Endothelial cell of umbilical vein (primary cell): Measurements from ENCODE around the gene FAM13C. TPM values are rescaled to one million over a fixed set of nuclear protein-coding genes. Genes with fewer than 3 reads are reported as not detected.

Source experiments
- BruUV-seq: library from RNA; stranded (reverse); fragments of 400-500 nt; replicated peaks from 2 replicates; lab custom pipeline; 2021; lab: Mats Ljungman, UMichigan
- CTCF ChIA-PET: fragments of 300-600, 350-600 bp; sonication (Branson Sonifier 250); formaldehyde crosslinking; loops from one replicate; lab custom pipeline; 2021; ENCODE audit warnings: antibody characterized with exemption, inconsistent platforms; lab: Charles Lee
- POLR2A ChIA-PET: fragments of 300-600, 350-600 bp; sonication (Branson Sonifier 250); formaldehyde crosslinking; loops from one replicate; lab custom pipeline; 2021; ENCODE audit warnings: antibody characterized with exemption, inconsistent platforms; lab: Charles Lee
- DNase-seq: peaks from one replicate; pipeline ENCODE4 v3.0.0-alpha.2; 2011; ENCODE audit warnings: low read depth, low spot score
- FAIRE-seq: peaks from 2 replicates; lab custom pipeline; 2011; peaks lifted over from hg19 to GRCh38; lab: Jason Lieb, UNC
- H2AFZ ChIP-seq: 2 replicates; pipeline ENCODE4 v1.6.0; 2012; ENCODE audit warnings: low read depth, low read length, control low read depth, inconsistent platforms
- H3K27ac ChIP-seq: 2 replicates; pipeline ENCODE4 v1.5.1; 2011; ENCODE audit warnings: low read depth, mild to moderate bottlenecking, control low read depth, low read length, moderate library complexity; ENCODE audit not compliant: insufficient read depth
- H3K27me3 ChIP-seq, 2 experiments: 2 replicates each; pipeline versions ENCODE4 v1.6.0 to v1.6.1; 2011; ENCODE audit warnings: low read length in 2 of 2, mixed read lengths in 1 of 2; ENCODE audit not compliant: control insufficient read depth in 2 of 2, insufficient read depth in 2 of 2
- H3K36me3 ChIP-seq, 2 experiments: 2 replicates in 1 of 2; 3 replicates in 1 of 2; pipeline ENCODE4 v1.5.1; 2011; ENCODE audit warnings: low read length in 2 of 2, mild to moderate bottlenecking in 1 of 2, moderate library complexity in 1 of 2; ENCODE audit not compliant: control insufficient read depth in 2 of 2, insufficient read depth in 2 of 2; ENCODE audit errors: extremely low read depth in 1 of 2
- H3K4me1 ChIP-seq: 3 replicates; pipeline ENCODE4 v1.5.1; 2011; ENCODE audit warnings: mild to moderate bottlenecking, low read length; ENCODE audit not compliant: control insufficient read depth, insufficient read depth; ENCODE audit errors: extremely low read depth
- H3K4me2 ChIP-seq: 2 replicates; pipeline ENCODE4 v1.6.1; 2011; ENCODE audit warnings: low read length, control low read depth, mixed read lengths; ENCODE audit not compliant: insufficient read depth
- H3K4me3 ChIP-seq, 3 experiments: fragments of 200-600 bp in 1 of 3; sonication (generic), shearing (Covaris generic) in 1 of 3; replicated peaks in 1 of 3; 2 replicates each; pipeline ENCODE4 v1.5.1; 2011 to 2016; ENCODE audit warnings: control low read depth in 3 of 3, low read length in 3 of 3, mild to moderate bottlenecking in 2 of 3, inconsistent platforms in 1 of 3, low read depth in 1 of 3, moderate library complexity in 1 of 3; ENCODE audit not compliant: insufficient read depth in 1 of 3
- H3K79me2 ChIP-seq: 2 replicates; pipeline ENCODE4 v1.6.0; 2012; ENCODE audit warnings: low read length, inconsistent platforms; ENCODE audit not compliant: control insufficient read depth, insufficient read depth
- H3K9ac ChIP-seq: replicated peaks from 2 replicates; pipeline ENCODE3; 2011; ENCODE audit warnings: low read length, control low read depth; ENCODE audit not compliant: insufficient read depth; ENCODE audit errors: extremely low read depth
- H3K9me1 ChIP-seq: replicated peaks from 3 replicates; pipeline ENCODE4 v1.6.0; 2011; ENCODE audit warnings: mild to moderate bottlenecking, low read length; ENCODE audit not compliant: control insufficient read depth, insufficient read depth; ENCODE audit errors: extremely low read depth
- H3K9me3 ChIP-seq: replicated peaks from 2 replicates; pipeline ENCODE4 v1.5.1; 2012; ENCODE audit warnings: low read length, inconsistent platforms; ENCODE audit not compliant: control insufficient read depth, insufficient read depth
- H4K20me1 ChIP-seq: replicated peaks from 2 replicates; pipeline ENCODE3; 2011; ENCODE audit warnings: mild to moderate bottlenecking, low read length; ENCODE audit not compliant: control insufficient read depth, insufficient read depth; ENCODE audit errors: extremely low read depth
- CTCF ChIP-seq, 2 donors: IDR thresholded peaks; 1 replicate in 1 of 2; 2 replicates in 1 of 2; pipeline ENCODE4 v1.5.1; 2011; ENCODE audit warnings: low read length in 2 of 2, mild to moderate bottlenecking in 2 of 2, moderate library complexity in 2 of 2, control low read depth in 1 of 2, inconsistent platforms in 1 of 2, low read depth in 1 of 2; ENCODE audit not compliant: insufficient read depth in 1 of 2; ENCODE audit errors: extremely low read depth in 1 of 2
- EZH2 ChIP-seq: IDR thresholded peaks from 2 replicates; pipeline ENCODE4 v1.6.1; 2012; ENCODE audit warnings: borderline replicate concordance, low read depth, mild to moderate bottlenecking, moderate library complexity, low read length, inconsistent platforms; ENCODE audit not compliant: severe bottlenecking
- FOS ChIP-seq: IDR thresholded peaks from 2 replicates; pipeline ENCODE4 v1.6.1; 2011; ENCODE audit warnings: mild to moderate bottlenecking, low read length, moderate library complexity, borderline replicate concordance; ENCODE audit not compliant: insufficient read depth
- GATA2 ChIP-seq: IDR thresholded peaks from 2 replicates; pipeline ENCODE4 v1.7.0; 2011; ENCODE audit warnings: low read depth, mild to moderate bottlenecking, moderate library complexity, mixed read lengths, low read length; ENCODE audit not compliant: insufficient read length, insufficient read depth
- JUN ChIP-seq: IDR thresholded peaks from 2 replicates; pipeline ENCODE4 v1.6.1; 2011; ENCODE audit warnings: borderline replicate concordance, low read depth; ENCODE audit not compliant: insufficient read length, insufficient read depth
- MAX ChIP-seq: IDR thresholded peaks from 2 replicates; pipeline ENCODE4 v1.6.1; 2011; ENCODE audit not compliant: insufficient read depth, insufficient read length
- MYC ChIP-seq: IDR thresholded peaks from one replicate; pipeline ENCODE4 v1.6.1; 2011; ENCODE audit warnings: mild to moderate bottlenecking, low read depth, low read length
- POLR2A ChIP-seq: IDR thresholded peaks from 2 replicates; pipeline ENCODE4 v1.6.1; 2012; ENCODE audit warnings: low read depth, mild to moderate bottlenecking, control low read depth, low read length
- POLR2AphosphoS5 ChIP-seq: IDR thresholded peaks from 2 replicates; pipeline ENCODE4 v1.6.1; 2012; ENCODE audit warnings: low read depth, mild to moderate bottlenecking, control low read depth, low read length, moderate library complexity; ENCODE audit not compliant: insufficient read depth
- dilution Hi-C: fragments of 300-500 bp; cut with MboI; formaldehyde crosslinking; loops from one replicate; pipeline ENCODE4 v1.15.0; 2019; ENCODE audit warnings: low sequenced_read_pairs; ENCODE audit not compliant: extremely low pct_ligation_motif_present
- intact Hi-C: fragments of 100-400 bp; cut with micrococcal nuclease; formaldehyde crosslinking; loops from one replicate; pipeline ENCODE4 v1.10.0; 2022
- polyA plus RNA-seq, 4 experiments: library from polyadenylated mRNA; depleted of rRNA in 3 of 4; stranded (reverse) in 3 of 4; unstranded in 1 of 4; fragments of >200 nt; gene quantifications; 2 replicates each; pipeline versions ENCODE4 v1.2.1 to v1.2.3, GENCODE V29; 2011 to 2012; ENCODE audit warnings: missing spikeins in 1 of 4
- total RNA-seq: library from RNA; stranded (reverse); gene quantifications from 2 replicates; pipeline ENCODE4 v1.2.3, GENCODE V29; 2021

FAM13C gene
- total and polyA plus RNA-seq, 2 donors (not counting 3 experiments of a cell fraction or from before 2014, with no cell fraction given) = 0.03 TPM; not detected in 1

GRCh38 chr10:59311025-59311424 is 51.3 kb downstream of the FAM13C start:
- no peak overlapping the region for H3K9ac ChIP-seq
- DNase-seq (no peak), FAIRE-seq (no peak)
- no peak overlapping the region for H3K4me3 ChIP-seq
- H3K27ac ChIP-seq = no peak overlapping the region
- no peaks in the 10 kb centered on the region for H3K9me1 ChIP-seq
- no peaks in the 10 kb centered on the region for H3K9me3 ChIP-seq
- no peaks in the 10 kb centered on the region for H3K79me2 ChIP-seq
- intact Hi-C loops = no loop called here
- ChIA-PET CTCF (no interaction called here), POLR2A (no interaction called here)
- TF ChIP-seq FOS (no peak), POLR2AphosphoS5 (no peak), MYC (no peak), JUN (no peak), GATA2 (no peak), MAX (no peak), POLR2A (no peak), CTCF (IDR thresholded peaks at IDR 0.05; ENCODE audit: extremely low read depth in 1 of 2, insufficient read depth in 1 of 2, low read depth in 1 of 2, low read length in 2 of 2) (no peak), EZH2 (no peak)
- H3K4me1 ChIP-seq = no peaks in the 10 kb centered on the region
- no TSS peak for BruUV-seq
- H3K4me2 ChIP-seq = no peak overlapping the region
- no peak overlapping the region for H2AFZ ChIP-seq
- dilution Hi-C loops = no loop called here
- no peaks in the 10 kb centered on the region for H3K27me3 ChIP-seq
- H3K36me3 ChIP-seq = no peaks in the 10 kb centered on the region
- H4K20me1 ChIP-seq = no peaks in the 10 kb centered on the region
